WTC11 (cell line): ENCODE measurements around the gene PROB1. TPM values are rescaled to one million over a fixed set of nuclear protein-coding genes. Genes with fewer than 3 reads are reported as not detected.

Experiments used
- ATAC-seq: fragments of 200-7000 bp; cut with Tn5 transposase; 2 replicates; pipeline ENCODE4 v1.10.0; 2021; ENCODE audit warnings: mild to moderate bottlenecking, moderate library complexity
- CTCF ChIA-PET: fragments of 300-600 bp; sonication (Branson Sonifier 250); formaldehyde crosslinking; loops from one replicate; lab custom pipeline; 2021; ENCODE audit warnings: antibody characterized with exemption; lab: Charles Lee
- POLR2A ChIA-PET: fragments of 350-600 bp; sonication (Branson Sonifier 250); formaldehyde crosslinking; loops from one replicate; lab custom pipeline; 2021; ENCODE audit warnings: antibody characterized with exemption; lab: Charles Lee
- DNase-seq: peaks from one replicate; pipeline ENCODE4 v3.0.0; 2021; ENCODE audit warnings: low spot score
- H3K27ac Mint-ChIP-seq: 2 replicates; pipeline ENCODE4 v1.8.0; 2021; ENCODE audit warnings: mixed read lengths
- H3K27me3 Mint-ChIP-seq: 2 replicates; pipeline ENCODE4 v1.8.0; 2021; ENCODE audit warnings: low read depth, mild to moderate bottlenecking, moderate library complexity, mixed read lengths
- H3K36me3 Mint-ChIP-seq: 2 replicates; pipeline ENCODE4 v1.8.0; 2021; ENCODE audit warnings: mixed read lengths
- H3K4me1 Mint-ChIP-seq: 2 replicates; pipeline ENCODE4 v1.8.0; 2022; ENCODE audit warnings: mixed read lengths
- H3K4me3 Mint-ChIP-seq: 2 replicates; pipeline ENCODE4 v1.8.0; 2021; ENCODE audit warnings: mild to moderate bottlenecking, moderate library complexity, mixed read lengths
- H3K9me3 Mint-ChIP-seq: 2 replicates; pipeline ENCODE4 v1.8.0; 2021; ENCODE audit warnings: mixed read lengths
- ARID4B ChIP-seq: sonication (generic); formaldehyde crosslinking; IDR thresholded peaks from 2 replicates; pipeline ENCODE4 v1.8.0; 2023; ENCODE audit warnings: missing genetic modification reagents, mild to moderate bottlenecking, borderline replicate concordance
- CBFB ChIP-seq: sonication (generic); formaldehyde crosslinking; IDR thresholded peaks from 2 replicates; pipeline ENCODE4 v1.8.1; 2022; ENCODE audit warnings: mild to moderate bottlenecking, low read depth, missing genetic modification reagents
- CDX4 ChIP-seq: fragments of 250-450 bp; sonication (Bioruptor Pico); IDR thresholded peaks from 2 replicates; pipeline ENCODE4 v1.9.0; 2021; ENCODE audit warnings: moderate library complexity, mild to moderate bottlenecking, inconsistent platforms, borderline replicate concordance
- FOXP4 ChIP-seq: sonication (generic); formaldehyde crosslinking; IDR thresholded peaks from 2 replicates; pipeline ENCODE4 v1.8.0; 2022; ENCODE audit warnings: mild to moderate bottlenecking, missing genetic modification reagents
- GABPB1 ChIP-seq: sonication (generic); formaldehyde crosslinking; IDR thresholded peaks from 2 replicates; pipeline ENCODE4 v1.8.1; 2023; ENCODE audit warnings: mild to moderate bottlenecking, missing genetic modification reagents
- GRHL2 ChIP-seq: fragments of 250-450 bp; sonication (Bioruptor Pico); IDR thresholded peaks from 2 replicates; pipeline ENCODE4 v1.8.0; 2022; ENCODE audit warnings: mild to moderate bottlenecking, moderate library complexity; ENCODE audit not compliant: insufficient replicate concordance, severe bottlenecking
- GTF2I ChIP-seq: fragments of 250-450 bp; sonication (Bioruptor Pico); conservative IDR thresholded peaks from 2 replicates; pipeline ENCODE4 v1.4.0; 2021; ENCODE audit warnings: mild to moderate bottlenecking
- IRF1 ChIP-seq: sonication (generic); formaldehyde crosslinking; IDR thresholded peaks from 2 replicates; pipeline ENCODE4 v1.8.0; 2023; ENCODE audit warnings: missing genetic modification reagents
- IRF2 ChIP-seq: sonication (generic); formaldehyde crosslinking; IDR thresholded peaks from 2 replicates; pipeline ENCODE4 v1.8.0; 2022; ENCODE audit warnings: low read depth, missing genetic modification reagents, borderline replicate concordance
- JUN ChIP-seq: sonication (generic); formaldehyde crosslinking; IDR thresholded peaks from 2 replicates; pipeline ENCODE4 v1.8.0; 2023; ENCODE audit warnings: mild to moderate bottlenecking, missing genetic modification reagents
- MYBL2 ChIP-seq: sonication (generic); formaldehyde crosslinking; IDR thresholded peaks from 2 replicates; pipeline ENCODE4 v1.8.1; 2023; ENCODE audit warnings: mild to moderate bottlenecking, moderate library complexity, missing genetic modification reagents
- NR1H2 ChIP-seq: sonication (generic); formaldehyde crosslinking; IDR thresholded peaks from 2 replicates; pipeline ENCODE4 v1.9.0; 2021; ENCODE audit warnings: mild to moderate bottlenecking, moderate library complexity, missing genetic modification reagents
- OVOL2 ChIP-seq: fragments of 250-450 bp; sonication (Bioruptor Pico); IDR thresholded peaks from 2 replicates; pipeline ENCODE4 v1.9.0; 2021; ENCODE audit warnings: mild to moderate bottlenecking, borderline replicate concordance
- PRRX2 ChIP-seq: fragments of 250-450 bp; sonication (Bioruptor Pico); IDR thresholded peaks from 2 replicates; pipeline ENCODE4 v1.8.0; 2021; ENCODE audit warnings: mild to moderate bottlenecking
- SMAD4 ChIP-seq: sonication (generic); formaldehyde crosslinking; IDR thresholded peaks from 2 replicates; pipeline ENCODE4 v1.8.0; 2022; ENCODE audit warnings: mild to moderate bottlenecking, missing genetic modification reagents
- SP1 ChIP-seq: sonication (generic); formaldehyde crosslinking; conservative IDR thresholded peaks from 2 replicates; pipeline ENCODE4 v1.8.1; 2022; ENCODE audit warnings: missing genetic modification reagents
- TEAD4 ChIP-seq: sonication (generic); formaldehyde crosslinking; IDR thresholded peaks from 2 replicates; pipeline ENCODE4 v1.8.0; 2022; ENCODE audit warnings: mild to moderate bottlenecking, missing genetic modification reagents
- ZNF281 ChIP-seq: sonication (generic); formaldehyde crosslinking; IDR thresholded peaks from 2 replicates; pipeline ENCODE4 v1.8.0; 2023; ENCODE audit warnings: mild to moderate bottlenecking, missing genetic modification reagents
- total RNA-seq: library from RNA; stranded (reverse); gene quantifications from 3 replicates; pipeline ENCODE4 v1.2.3, GENCODE V29; 2021

Gene PROB1
- total RNA-seq, 1 experiment from 2014 or later, result 2.5 TPM

- no peak for TF ChIP-seq ARID4B
- TF ChIP-seq IRF2 (CRISPR knock-in tag), result no peak
- TF ChIP-seq GTF2I (CRISPR knock-in tag), result no peak
- no peak for TF ChIP-seq FOXP4 (CRISPR knock-in tag)
These were observed 12.6 kb upstream of the PROB1 start (continued) for GRCh38 chr5:139407517-139407916.

GRCh38 chr5:139406963-139407362 lies 12.1 kb upstream of the PROB1 start:
- Mint-ChIP-seq H3K9me3 (no peaks in the 10 kb centered on the region), H3K27me3 (no peaks in the 10 kb centered on the region), H3K4me3 (no peak overlapping the region), H3K4me1 (peaks cover 16% of the 10 kb centered on the region), H3K27ac (no peak overlapping the region), H3K36me3 (no peaks in the 10 kb centered on the region)
- no peak for DNase-seq
- ChIA-PET POLR2A (interaction anchor here (0.6 kb wide), 1 partner anchor 130 kb away, joined by 6 read pairs; no protein-coding TSS in a partner anchor), CTCF (interaction anchor here (1.2 to 1.4 kb wide), 2 partner anchors 16 to 229 kb away, joined by 3 read pairs; no protein-coding TSS in a partner anchor)
- no peak for TF ChIP-seq SMAD4 (CRISPR knock-in tag)
- no peak for TF ChIP-seq PRRX2 (CRISPR knock-in tag)
- TF ChIP-seq NR1H2, result no peak
- no peak for TF ChIP-seq MYBL2 (CRISPR knock-in tag)
- TF ChIP-seq GABPB1 (CRISPR knock-in tag), result no peak
- TF ChIP-seq CBFB (CRISPR knock-in tag), result no peak
- TF ChIP-seq ZNF281 (CRISPR knock-in tag), result no peak
- TF ChIP-seq CDX4 (CRISPR knock-in tag), result no peak
- no peak for TF ChIP-seq IRF1 (CRISPR knock-in tag)
- no peak for TF ChIP-seq OVOL2 (CRISPR knock-in tag)
- TF ChIP-seq TEAD4 (CRISPR knock-in tag), result no peak
- TF ChIP-seq JUN (CRISPR knock-in tag), result no peak
- no peak for TF ChIP-seq SP1
- no peak for TF ChIP-seq GRHL2 (CRISPR knock-in tag)
- no peak for ATAC-seq
